OCI-LY1 (cell line): ENCODE measurements around the gene CSMD2.
"Not testable (repeated sequence)": the region's sequence is repeated elsewhere in the genome, so short reads cannot be mapped to it uniquely, and the experiment has no call there.

Experiments
- CTCF ChIP-seq: fragments of 200-600 bp; sonication (generic), shearing (Covaris generic); IDR thresholded peaks from 2 replicates; pipeline ENCODE4 v1.5.1; 2017; ENCODE audit warnings: mild to moderate bottlenecking, antibody characterized with exemption, low read length, moderate library complexity, mixed read lengths
- EZH2 ChIP-seq: fragments of 200-600 bp; sonication (generic), shearing (Covaris generic); IDR thresholded peaks from 2 replicates; pipeline ENCODE4 v1.8.0; 2017; ENCODE audit warnings: borderline replicate concordance, mixed run types, mild to moderate bottlenecking, antibody characterized with exemption, low read length, moderate library complexity, mixed read lengths

DNA sequence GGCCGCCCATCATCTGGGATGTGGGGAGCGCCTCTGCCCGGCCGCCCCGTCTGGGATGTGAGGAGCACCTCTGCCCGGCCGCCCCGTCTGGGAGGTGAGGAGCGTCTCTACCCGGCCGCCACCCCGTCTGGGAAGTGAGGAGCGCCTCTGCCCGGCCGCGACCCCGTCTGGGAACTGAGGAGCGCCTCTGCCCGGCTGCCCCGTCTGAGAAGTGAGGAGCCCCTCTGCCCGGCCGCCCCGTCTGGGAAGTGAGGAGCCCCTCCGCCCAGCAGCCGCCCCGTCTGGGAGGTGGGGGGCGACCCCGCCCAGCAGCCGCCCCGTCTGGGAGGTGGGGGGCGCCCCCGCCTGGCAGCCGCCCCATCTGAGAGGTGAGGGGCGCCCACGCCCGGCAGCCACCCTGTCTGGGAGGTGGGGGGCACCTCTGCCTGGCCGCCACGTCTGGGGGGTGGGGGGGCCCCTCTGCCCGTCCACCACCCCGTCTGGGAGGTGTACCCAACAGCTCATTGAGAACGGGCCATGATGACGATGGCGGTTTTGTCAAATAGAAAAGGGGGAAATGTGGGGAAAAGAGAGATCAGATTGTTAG is 82.9 kb downstream of the CSMD2 start:
- TF ChIP-seq CTCF, EZH2: not testable (repeated sequence)
